ENCODE results near the gene DCUN1D1.

DCUN1D1 gene

DNA sequence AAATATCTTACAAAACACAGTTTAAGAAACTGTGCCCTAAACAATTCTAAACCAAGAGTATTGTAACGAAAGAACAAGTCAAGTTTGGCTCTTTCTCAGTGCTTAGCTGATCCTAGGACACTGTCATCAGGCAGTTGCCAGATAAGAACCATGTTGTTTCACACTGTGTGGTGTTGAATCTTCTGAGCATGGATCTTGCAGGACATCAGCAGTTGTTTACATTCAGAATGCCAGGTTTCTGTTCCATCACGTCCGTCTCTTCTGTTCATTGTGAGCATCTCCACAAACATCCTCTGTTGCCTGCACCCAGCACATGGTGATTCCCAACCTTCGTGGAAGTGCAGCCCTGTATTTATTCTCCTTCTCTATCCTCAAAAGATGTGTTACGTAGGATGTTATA, 67.9 kb downstream of the DCUN1D1 start:
- Histone ChIP-seq H3K36me3 (ENCODE audit: control insufficient read depth in 2 of 2, insufficient read depth in 2 of 2, low read length in 2 of 2) (peaks cover 0 to 16% of the 10 kb centered on the region in 2 donors), H3K9ac (ENCODE audit: low read length in 2 of 2) (no peak overlapping the region), H3K27ac (ENCODE audit: low read length) (no peak overlapping the region)

DNA sequence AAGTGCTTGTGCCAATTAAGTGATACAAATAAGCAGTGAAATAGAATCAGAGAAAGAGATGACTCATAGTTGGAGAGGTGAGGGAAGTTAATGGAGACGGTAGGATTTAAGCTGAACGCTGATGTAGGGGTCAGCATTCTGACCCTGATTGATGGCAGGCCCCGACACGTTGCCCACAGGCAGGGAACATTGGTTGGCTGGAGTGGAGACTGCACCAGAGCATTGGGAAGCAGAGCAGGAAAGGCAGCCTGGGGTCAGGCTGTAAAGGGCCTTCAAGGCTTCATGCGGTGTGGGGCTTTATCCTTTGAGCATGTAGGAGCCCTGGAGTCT, 68.6 kb downstream of the DCUN1D1 start:
- Histone ChIP-seq H3K9me3 (ENCODE audit: control insufficient read depth in 2 of 2, low read length in 2 of 2) (no peaks in the 10 kb centered on the region), H3K4me1 (ENCODE audit: control insufficient read depth, insufficient read depth, low read length) (no peaks in the 10 kb centered on the region), H3K27me3 (ENCODE audit: control insufficient read depth in 1 of 2, insufficient read depth in 2 of 2, low read length in 2 of 2) (no peaks in the 10 kb centered on the region), H3K4me3 (ENCODE audit: low read length in 2 of 2) (no peak overlapping the region), H3K36me3 (ENCODE audit: control insufficient read depth in 2 of 2, insufficient read depth in 2 of 2, low read length in 2 of 2) (peaks cover 0 to 16% of the 10 kb centered on the region in 2 donors), H3K27ac (ENCODE audit: low read length) (no peak overlapping the region), H3K9ac (ENCODE audit: low read length in 2 of 2) (no peak overlapping the region)

More for the DNA sequence above, 67.9 kb downstream of the DCUN1D1 start:
- H3K27me3 ChIP-seq (ENCODE audit: control insufficient read depth in 1 of 2, insufficient read depth in 2 of 2, low read length in 2 of 2) = no peaks in the 10 kb centered on the region
- H3K4me3 ChIP-seq (ENCODE audit: low read length in 2 of 2) = no peak overlapping the region
- H3K4me1 ChIP-seq (ENCODE audit: control insufficient read depth, insufficient read depth, low read length) = no peaks in the 10 kb centered on the region
- no peaks in the 10 kb centered on the region for H3K9me3 ChIP-seq (ENCODE audit: control insufficient read depth in 2 of 2, low read length in 2 of 2)

DNA sequence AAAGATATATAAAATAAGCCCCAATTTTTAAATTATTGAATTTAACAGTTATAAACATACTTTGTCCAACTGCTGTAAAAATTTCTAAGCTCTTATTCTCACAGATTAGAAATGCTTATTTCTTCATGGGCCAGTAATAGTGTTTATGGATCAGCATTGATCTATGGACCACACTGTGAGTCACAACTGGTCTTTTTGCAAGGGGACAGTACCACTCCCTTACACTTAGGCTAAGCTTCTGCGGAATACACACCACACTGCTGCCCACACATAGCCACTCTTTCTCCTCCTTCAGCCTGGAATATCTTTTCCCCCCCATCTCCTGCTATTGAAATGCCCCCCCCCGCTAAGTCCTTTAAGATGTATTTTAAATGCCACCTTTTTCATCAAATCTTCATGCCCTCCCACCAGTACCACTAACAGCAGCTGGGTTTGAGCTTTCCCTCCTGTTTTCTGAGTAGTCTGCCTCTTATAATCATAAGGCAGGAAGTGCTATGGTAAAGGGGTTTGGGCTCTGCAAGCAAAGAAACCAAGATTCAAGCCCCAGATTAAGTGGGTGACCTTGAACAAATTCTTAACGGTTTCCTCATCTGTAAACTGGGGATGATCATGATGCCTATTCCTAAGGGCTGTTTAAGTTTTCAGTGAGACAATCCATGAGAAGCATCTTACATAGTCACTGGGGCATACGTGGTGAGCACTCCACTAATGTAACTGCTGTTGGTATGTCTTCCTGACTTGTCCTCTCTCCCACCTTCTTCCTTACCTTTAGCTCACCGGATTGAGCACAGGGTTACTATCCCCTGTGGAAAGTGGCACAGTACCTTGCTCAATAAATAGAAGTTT, 69.2 kb downstream of the DCUN1D1 start:
- H3K9me3 ChIP-seq (ENCODE audit: control insufficient read depth in 2 of 2, low read length in 2 of 2) = no peaks in the 10 kb centered on the region
- no peak overlapping the region for H3K9ac ChIP-seq (ENCODE audit: low read length in 2 of 2)
- H3K4me1 ChIP-seq (ENCODE audit: control insufficient read depth, insufficient read depth, low read length) = no peaks in the 10 kb centered on the region
- no peaks in the 10 kb centered on the region for H3K27me3 ChIP-seq (ENCODE audit: control insufficient read depth in 1 of 2, insufficient read depth in 2 of 2, low read length in 2 of 2)
- H3K36me3 ChIP-seq (ENCODE audit: control insufficient read depth in 2 of 2, insufficient read depth in 2 of 2, low read length in 2 of 2) = peaks cover under 1 to 16% of the 10 kb centered on the region in 2 donors
- H3K27ac ChIP-seq (ENCODE audit: low read length) = no peak overlapping the region
- H3K4me3 ChIP-seq (ENCODE audit: low read length in 2 of 2) = no peak overlapping the region

DNA sequence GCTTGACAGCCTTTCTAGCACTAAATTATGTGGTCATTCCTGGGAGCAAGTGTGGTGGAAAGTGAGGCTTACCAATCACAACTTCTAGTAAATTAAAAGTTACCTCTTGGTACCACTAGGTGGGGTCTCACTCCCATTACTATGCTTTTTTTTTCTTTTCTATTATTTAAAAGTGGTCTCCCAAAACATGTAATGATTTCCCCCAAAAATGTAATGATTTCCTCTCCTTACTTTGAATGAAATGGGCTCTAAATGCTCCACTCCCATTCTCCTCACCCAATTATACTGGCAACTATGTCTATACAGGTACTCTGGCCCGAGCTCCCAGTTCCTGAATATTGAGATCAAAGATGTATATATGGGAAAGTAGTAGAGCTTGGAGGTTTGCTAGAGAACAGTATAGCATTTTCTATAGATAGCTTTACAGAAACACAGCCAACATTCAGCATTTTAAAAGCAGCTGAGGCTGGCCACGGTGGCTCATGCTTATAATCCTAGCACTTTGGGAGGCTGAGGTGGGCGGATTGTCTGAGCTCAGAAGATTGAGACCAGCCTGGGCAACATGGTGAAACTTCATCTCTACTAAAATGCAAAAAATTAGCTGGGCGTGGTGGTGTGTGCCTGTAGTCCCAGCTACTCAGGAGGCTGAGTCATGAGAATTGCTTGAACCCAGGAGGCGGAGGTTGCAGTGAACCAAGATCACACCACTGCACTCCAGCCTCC, 70.9 kb downstream of the DCUN1D1 start:
- no peak overlapping the region for H3K27ac ChIP-seq (ENCODE audit: low read length)

DNA sequence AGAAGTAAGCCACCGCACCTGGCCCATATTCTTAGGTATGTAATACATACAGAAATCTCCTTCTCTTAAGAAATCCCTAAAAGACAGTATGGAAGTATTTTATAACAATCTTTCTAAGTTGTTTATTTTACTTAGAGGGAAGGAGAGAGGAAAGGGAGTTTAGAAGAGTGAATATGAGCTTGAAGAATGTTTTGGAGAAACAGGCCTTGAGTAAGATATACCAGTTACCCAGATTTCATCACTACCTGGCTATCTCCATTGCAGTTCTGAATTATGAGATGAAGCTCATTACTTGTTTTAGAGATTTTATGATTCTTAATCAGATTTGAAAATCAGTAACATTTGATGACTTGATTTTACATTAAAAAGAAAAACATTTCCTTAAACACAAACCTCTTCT, 71.9 kb downstream of the DCUN1D1 start:
- no peaks in the 10 kb centered on the region for H3K4me1 ChIP-seq (ENCODE audit: control insufficient read depth, insufficient read depth, low read length)
- no peaks in the 10 kb centered on the region for H3K9me3 ChIP-seq (ENCODE audit: control insufficient read depth in 2 of 2, low read length in 2 of 2)
- no peak overlapping the region for H3K4me3 ChIP-seq (ENCODE audit: low read length in 2 of 2)
- no peaks in the 10 kb centered on the region for H3K27me3 ChIP-seq (ENCODE audit: control insufficient read depth in 1 of 2, insufficient read depth in 2 of 2, low read length in 2 of 2)
- H3K27ac ChIP-seq (ENCODE audit: low read length) = no peak overlapping the region
- peaks cover 7 to 12% of the 10 kb centered on the region in 2 donors for H3K36me3 ChIP-seq (ENCODE audit: control insufficient read depth in 2 of 2, insufficient read depth in 2 of 2, low read length in 2 of 2)
- no peak overlapping the region for H3K9ac ChIP-seq (ENCODE audit: low read length in 2 of 2)

More for the DNA sequence above, 70.9 kb downstream of the DCUN1D1 start:
- no peak overlapping the region for H3K9ac ChIP-seq (ENCODE audit: low read length in 2 of 2)
- H3K27me3 ChIP-seq (ENCODE audit: control insufficient read depth in 1 of 2, insufficient read depth in 2 of 2, low read length in 2 of 2) = no peaks in the 10 kb centered on the region
- peaks cover 7 to 11% of the 10 kb centered on the region in 2 donors for H3K36me3 ChIP-seq (ENCODE audit: control insufficient read depth in 2 of 2, insufficient read depth in 2 of 2, low read length in 2 of 2)
- H3K4me3 ChIP-seq (ENCODE audit: low read length in 2 of 2) = no peak overlapping the region
- no peaks in the 10 kb centered on the region for H3K9me3 ChIP-seq (ENCODE audit: control insufficient read depth in 2 of 2, low read length in 2 of 2)
- no peaks in the 10 kb centered on the region for H3K4me1 ChIP-seq (ENCODE audit: control insufficient read depth, insufficient read depth, low read length)

DNA sequence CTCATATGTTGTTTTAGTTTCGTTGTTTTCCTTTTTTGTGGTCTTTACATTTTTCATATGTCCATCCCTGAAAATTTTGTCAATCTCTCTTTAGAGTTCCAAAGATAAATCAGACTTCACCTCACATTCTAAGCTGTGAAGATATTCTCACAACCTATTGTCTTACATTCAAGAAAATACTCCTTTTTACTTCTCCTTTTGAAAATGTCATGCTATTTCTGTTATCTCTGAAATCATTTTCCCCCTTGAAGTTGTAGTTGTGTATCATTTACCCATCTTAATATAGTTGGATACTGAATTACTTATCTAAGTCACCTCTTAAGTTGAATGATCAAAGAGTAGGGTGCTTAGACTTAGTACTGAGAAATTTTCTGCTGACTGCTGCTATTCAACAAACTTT, 74.3 kb downstream of the DCUN1D1 start:
- Histone ChIP-seq H3K9ac (ENCODE audit: low read length in 2 of 2) (no peak overlapping the region), H3K4me1 (ENCODE audit: control insufficient read depth, insufficient read depth, low read length) (no peaks in the 10 kb centered on the region), H3K9me3 (ENCODE audit: control insufficient read depth in 2 of 2, low read length in 2 of 2) (no peaks in the 10 kb centered on the region), H3K36me3 (ENCODE audit: control insufficient read depth in 2 of 2, insufficient read depth in 2 of 2, low read length in 2 of 2) (peaks cover 9 to 18% of the 10 kb centered on the region in 2 donors), H3K27ac (ENCODE audit: low read length) (no peak overlapping the region), H3K4me3 (ENCODE audit: low read length in 2 of 2) (no peak overlapping the region), H3K27me3 (ENCODE audit: control insufficient read depth in 1 of 2, insufficient read depth in 2 of 2, low read length in 2 of 2) (no peaks in the 10 kb centered on the region)

DNA sequence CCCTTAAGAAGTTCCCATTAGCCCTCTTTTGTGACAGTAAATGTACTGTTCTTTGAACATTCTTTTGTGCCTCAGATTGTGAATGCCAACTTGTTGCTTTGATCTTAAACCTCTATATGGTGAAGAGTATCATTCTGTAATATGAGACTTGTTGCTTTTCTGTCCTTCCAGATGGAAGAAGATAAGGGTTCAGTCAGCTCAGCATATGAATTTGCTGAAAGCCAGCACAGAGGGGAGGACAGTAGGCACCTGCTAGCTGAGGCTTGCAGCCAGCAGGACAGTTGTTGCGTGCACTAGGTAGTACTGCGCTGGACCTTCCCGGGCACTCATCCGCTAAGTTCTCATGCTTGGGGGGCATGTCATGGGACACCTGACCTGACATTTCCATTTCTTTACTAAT, 74.7 kb downstream of the DCUN1D1 start:
- Histone ChIP-seq H3K36me3 (ENCODE audit: control insufficient read depth in 2 of 2, insufficient read depth in 2 of 2, low read length in 2 of 2) (peaks cover 9 to 18% of the 10 kb centered on the region in 2 donors), H3K27ac (ENCODE audit: low read length) (no peak overlapping the region), H3K4me3 (ENCODE audit: low read length in 2 of 2) (no peak overlapping the region), H3K9ac (ENCODE audit: low read length in 2 of 2) (no peak overlapping the region), H3K9me3 (ENCODE audit: control insufficient read depth in 2 of 2, low read length in 2 of 2) (no peaks in the 10 kb centered on the region), H3K27me3 (ENCODE audit: control insufficient read depth in 1 of 2, insufficient read depth in 2 of 2, low read length in 2 of 2) (no peaks in the 10 kb centered on the region), H3K4me1 (ENCODE audit: control insufficient read depth, insufficient read depth, low read length) (no peaks in the 10 kb centered on the region)

DNA sequence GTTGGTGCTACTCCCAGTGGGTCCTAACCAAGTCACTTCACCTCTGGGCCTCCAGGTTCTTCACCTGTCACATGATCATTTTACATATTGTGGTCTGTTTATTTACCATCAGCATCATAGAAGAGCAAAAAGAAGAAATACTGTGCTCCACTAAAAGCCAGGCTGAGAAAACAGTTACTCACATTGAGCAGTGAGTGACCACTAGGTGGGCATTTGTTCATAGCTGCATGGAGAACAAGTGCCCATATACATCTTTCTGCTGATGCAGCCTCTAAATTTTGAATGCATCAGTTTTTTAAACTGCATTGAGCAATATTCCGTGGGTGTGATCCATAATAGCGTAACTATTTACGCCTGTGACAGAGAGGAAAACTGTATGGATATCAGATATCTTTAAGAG, 76.2 kb downstream of the DCUN1D1 start:
- Histone ChIP-seq H3K27ac (ENCODE audit: low read length) (no peak overlapping the region), H3K36me3 (ENCODE audit: control insufficient read depth in 2 of 2, insufficient read depth in 2 of 2, low read length in 2 of 2) (peaks cover 9 to 23% of the 10 kb centered on the region in 2 donors), H3K9me3 (ENCODE audit: control insufficient read depth in 2 of 2, low read length in 2 of 2) (no peaks in the 10 kb centered on the region), H3K27me3 (ENCODE audit: control insufficient read depth in 1 of 2, insufficient read depth in 2 of 2, low read length in 2 of 2) (no peaks in the 10 kb centered on the region), H3K4me3 (ENCODE audit: low read length in 2 of 2) (no peak overlapping the region), H3K4me1 (ENCODE audit: control insufficient read depth, insufficient read depth, low read length) (no peaks in the 10 kb centered on the region), H3K9ac (ENCODE audit: low read length in 2 of 2) (no peak overlapping the region)

DNA sequence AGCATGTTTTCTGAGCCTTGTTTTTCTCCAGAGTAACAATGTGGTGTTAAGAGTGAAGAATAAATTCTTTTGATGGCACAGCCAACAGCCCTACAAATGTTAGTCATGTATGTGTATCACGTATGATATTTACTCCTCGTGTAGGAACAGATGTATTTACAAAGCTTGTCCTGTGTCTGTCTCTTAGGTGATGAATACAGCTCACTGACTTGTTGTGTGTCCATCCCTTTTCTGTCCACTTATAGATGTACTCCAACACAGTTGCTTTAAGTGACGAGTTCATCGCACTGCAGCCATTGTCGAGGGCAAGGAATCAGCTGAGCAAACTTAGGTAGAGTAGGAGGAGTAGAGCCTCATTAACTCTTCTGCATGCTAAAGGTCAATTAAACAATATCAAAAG, 78.1 kb downstream of the DCUN1D1 start:
- no peak overlapping the region for H3K4me3 ChIP-seq (ENCODE audit: low read length in 2 of 2)
- H3K36me3 ChIP-seq (ENCODE audit: control insufficient read depth in 2 of 2, insufficient read depth in 2 of 2, low read length in 2 of 2) = peaks cover 9 to 17% of the 10 kb centered on the region in 2 donors
- no peaks in the 10 kb centered on the region for H3K9me3 ChIP-seq (ENCODE audit: control insufficient read depth in 2 of 2, low read length in 2 of 2)
- H3K4me1 ChIP-seq (ENCODE audit: control insufficient read depth, insufficient read depth, low read length) = no peaks in the 10 kb centered on the region
- H3K27me3 ChIP-seq (ENCODE audit: control insufficient read depth in 1 of 2, insufficient read depth in 2 of 2, low read length in 2 of 2) = no peaks in the 10 kb centered on the region
- H3K9ac ChIP-seq (ENCODE audit: low read length in 2 of 2) = no peak overlapping the region
- no peak overlapping the region for H3K27ac ChIP-seq (ENCODE audit: low read length)

DNA sequence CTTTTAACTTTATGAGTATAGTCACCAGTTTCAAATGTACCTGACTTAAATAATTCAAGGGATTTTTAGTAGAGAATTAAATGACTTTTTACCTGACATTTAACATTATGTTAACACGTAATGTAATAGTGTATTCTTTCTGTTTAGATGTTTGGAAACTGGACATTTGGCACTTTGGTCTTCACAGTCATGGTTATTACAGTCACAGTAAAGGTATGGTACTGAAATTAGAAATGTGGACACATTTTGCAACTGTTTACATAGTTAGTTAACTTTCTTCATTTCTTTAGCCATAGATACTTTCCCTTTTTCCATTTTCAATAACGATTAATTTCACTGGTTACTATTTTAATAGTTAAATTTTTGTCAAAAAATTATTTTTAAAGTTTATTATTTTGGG, 83.8 kb downstream of the DCUN1D1 start:
- Histone ChIP-seq H3K9me3 (ENCODE audit: control insufficient read depth in 2 of 2, low read length in 2 of 2) (no peaks in the 10 kb centered on the region), H3K4me1 (ENCODE audit: control insufficient read depth, insufficient read depth, low read length) (no peaks in the 10 kb centered on the region), H3K9ac (ENCODE audit: low read length in 2 of 2) (no peak overlapping the region), H3K27ac (ENCODE audit: low read length) (no peak overlapping the region), H3K36me3 (ENCODE audit: control insufficient read depth in 2 of 2, insufficient read depth in 2 of 2, low read length in 2 of 2) (peaks cover 7 to 10% of the 10 kb centered on the region in 2 donors), H3K27me3 (ENCODE audit: control insufficient read depth in 1 of 2, insufficient read depth in 2 of 2, low read length in 2 of 2) (no peaks in the 10 kb centered on the region), H3K4me3 (ENCODE audit: low read length in 2 of 2) (no peak overlapping the region)

Measured in stomach smooth muscle (tissue), 2 donors.